B cell (primary cell): ENCODE results near the gene UBA7. TPM values are rescaled to one million over a fixed set of nuclear protein-coding genes. Genes with fewer than 3 reads are reported as not detected.
A peak's percentile ranks its signal among the peaks of the same experiment; 100 is the strongest.

Source experiments
- ATAC-seq: fragments of 200-7000 bp; cut with Tn5 transposase; one replicate; pipeline ENCODE4 v1.10.0; 2021; ENCODE audit warnings: low read depth, mild to moderate bottlenecking, moderate number of reproducible peaks, moderate library complexity
- CTCF ChIA-PET: fragments of 350-600 bp; sonication (Branson Sonifier 250); formaldehyde crosslinking; loops from one replicate; lab custom pipeline; 2021; ENCODE audit warnings: antibody characterized with exemption, inconsistent platforms; lab: Charles Lee
- POLR2A ChIA-PET: fragments of 350-600 bp; sonication (Branson Sonifier 250); formaldehyde crosslinking; loops from one replicate; lab custom pipeline; 2021; ENCODE audit warnings: antibody characterized with exemption; lab: Charles Lee
- DNase-seq: peaks from one replicate; pipeline ENCODE4 v3.0.0; 2013
- H2AFZ ChIP-seq: 2 replicates; pipeline ENCODE4 v1.6.1; 2012; ENCODE audit warnings: mild to moderate bottlenecking, low read depth, low read length; ENCODE audit not compliant: insufficient read depth, poor library complexity, severe bottlenecking
- H3K27ac ChIP-seq, 2 donors: 1 replicate in 1 of 2; 2 replicates in 1 of 2; pipeline ENCODE4 v1.5.1; 2012 to 2013; ENCODE audit warnings: low read length in 2 of 2, mild to moderate bottlenecking in 2 of 2, moderate library complexity in 1 of 2
- H3K27me3 ChIP-seq, 4 experiments: fragments of 200-600 bp in 1 of 4; sonication (generic) in 1 of 4; replicated peaks in 1 of 4; 1 replicate in 2 of 4; 2 replicates in 2 of 4; pipeline versions ENCODE4 v1.6.1 to v1.7.0; 2013 to 2016; ENCODE audit warnings: low read length in 3 of 4, mild to moderate bottlenecking in 2 of 4, mixed read lengths in 1 of 4, moderate library complexity in 1 of 4; ENCODE audit not compliant: insufficient read depth in 4 of 4, control insufficient read depth in 3 of 4; ENCODE audit errors: control extremely low read depth in 1 of 4
- H3K36me3 ChIP-seq, 2 experiments: replicated peaks in 1 of 2; 1 replicate in 1 of 2; 2 replicates in 1 of 2; pipeline versions ENCODE4 v1.6.1 to v1.7.1; 2013; ENCODE audit warnings: low read length in 1 of 2; ENCODE audit not compliant: insufficient read depth in 2 of 2, control insufficient read depth in 1 of 2; ENCODE audit errors: control extremely low read depth in 1 of 2, extremely low read depth in 1 of 2
- H3K4me1 ChIP-seq, 2 donors: fragments of 200-600 bp in 1 of 2; sonication (generic) in 1 of 2; 1 replicate in 1 of 2; 2 replicates in 1 of 2; pipeline versions ENCODE4 v1.5.1 to v1.6.1; 2013 to 2017; ENCODE audit warnings: low read length in 2 of 2; ENCODE audit not compliant: control insufficient read depth in 2 of 2, insufficient read depth in 2 of 2
- H3K4me2 ChIP-seq: replicated peaks from 2 replicates; pipeline ENCODE3; 2012; ENCODE audit warnings: mild to moderate bottlenecking, low read depth, low read length; ENCODE audit not compliant: poor library complexity, severe bottlenecking
- H3K4me3 ChIP-seq, 5 experiments: fragments of 200-600 bp in 1 of 5; sonication (generic) in 1 of 5; 1 replicate in 3 of 5; 2 replicates in 2 of 5; pipeline versions ENCODE4 v1.5.1 to v1.7.0; 2011 to 2016; ENCODE audit warnings: low read length in 4 of 5, mild to moderate bottlenecking in 4 of 5, low read depth in 2 of 5, control low read depth in 1 of 5, moderate library complexity in 1 of 5; ENCODE audit not compliant: insufficient read depth in 1 of 5; ENCODE audit errors: control extremely low read depth in 1 of 5, extremely low read depth in 1 of 5
- H3K79me2 ChIP-seq: fragments of 200-600 bp; sonication (generic); one replicate; pipeline ENCODE4 v1.6.0; 2016; ENCODE audit warnings: low read length; ENCODE audit not compliant: control insufficient read depth, insufficient read depth
- H3K9ac ChIP-seq: fragments of 200-600 bp; sonication (generic); 2 replicates; pipeline ENCODE4 v1.6.1; 2017; ENCODE audit warnings: mild to moderate bottlenecking, low read length, moderate library complexity
- H3K9me3 ChIP-seq, 3 donors: one replicate each; pipeline versions ENCODE4 v1.6.1 to v1.7.1; 2013; ENCODE audit warnings: low read length in 2 of 3; ENCODE audit not compliant: control insufficient read depth in 2 of 3, insufficient read depth in 1 of 3; ENCODE audit errors: control extremely low read depth in 1 of 3
- H4K20me1 ChIP-seq: 2 replicates; pipeline ENCODE4 v1.6.0; 2012; ENCODE audit warnings: mild to moderate bottlenecking, low read length; ENCODE audit not compliant: insufficient read depth, control insufficient read depth, poor library complexity, severe bottlenecking
- H3K27ac Mint-ChIP-seq: one replicate; pipeline ENCODE4 v1.8.0; 2021; ENCODE audit warnings: mixed read lengths
- H3K27me3 Mint-ChIP-seq: one replicate; pipeline ENCODE4 v1.8.0; 2021; ENCODE audit warnings: mixed read lengths
- H3K4me1 Mint-ChIP-seq: one replicate; pipeline ENCODE4 v1.8.0; 2021; ENCODE audit warnings: mixed read lengths
- H3K4me3 Mint-ChIP-seq: one replicate; pipeline ENCODE4 v1.8.0; 2021; ENCODE audit warnings: mixed read lengths
- H3K9me3 Mint-ChIP-seq: one replicate; pipeline ENCODE4 v1.8.0; 2022; ENCODE audit warnings: mixed read lengths; ENCODE audit not compliant: insufficient read depth
- CTCF ChIP-seq: fragments of 200-600 bp; IDR thresholded peaks from one replicate; pipeline ENCODE4 v1.8.0; 2022; ENCODE audit warnings: antibody characterized with exemption, mild to moderate bottlenecking
- EZH2 ChIP-seq: IDR thresholded peaks from 2 replicates; pipeline ENCODE4 v1.6.1; 2012; ENCODE audit warnings: borderline replicate concordance, low read depth, mild to moderate bottlenecking, moderate library complexity, low read length; ENCODE audit not compliant: insufficient read depth, poor library complexity, severe bottlenecking
- WGBS: methylation state at CpG from one replicate; pipeline ENCODE4 v1.1.5; 2013; ENCODE audit warnings: missing lambda C conversion rate; ENCODE audit not compliant: insufficient coverage; 5-methylcytosine and 5-hydroxymethylcytosine counted together
- intact Hi-C: fragments of 100-400 bp; cut with micrococcal nuclease; formaldehyde crosslinking; loops from one replicate; pipeline ENCODE4 v1.10.0; 2022
- polyA plus RNA-seq: library from polyadenylated mRNA; depleted of rRNA; stranded (reverse); fragments of >200 nt; gene quantifications from 2 replicates; pipeline ENCODE4 v1.2.3, GENCODE V29; 2012
- total RNA-seq, 2 donors: library from RNA; stranded (reverse); fragments of 120-200 nt in 1 of 2; gene quantifications; 1 replicate in 1 of 2; 2 replicates in 1 of 2; pipeline versions ENCODE4 v1.2.3 to v1.2.4, GENCODE V29; 2013 to 2022

The UBA7 gene
- total and polyA plus RNA-seq, 2 donors (not counting 1 experiment from before 2014, with no cell fraction given): 418 to 943 TPM

GRCh38 chr3:49812916-49813496 lies 747 bp downstream of the UBA7 start:
- Histone ChIP-seq H2AFZ (peak overlapping the region; percentile 96), H3K9ac (peak overlapping the region; percentile 81), H4K20me1 (no peaks in the 10 kb centered on the region), H3K4me2 (peak overlapping the region; percentile 87), H3K27me3 (no peaks in the 10 kb centered on the region), H3K4me1 (peaks cover 32 to 54% of the 10 kb centered on the region in 2 donors), H3K9me3 (no peaks in the 10 kb centered on the region), H3K36me3 (peaks cover 0 to 50% of the 10 kb centered on the region in 2 experiments), H3K27ac (peak overlapping the region; percentile 68 to 92), H3K4me3 (peak overlapping the region; percentile 48 to 93 (median 78)), H3K79me2 (peaks cover 64% of the 10 kb centered on the region)
- Mint-ChIP-seq H3K4me1 (peaks cover 58% of the 10 kb centered on the region), H3K4me3 (peak overlapping the region; percentile 99), H3K27ac (peak overlapping the region; percentile 99), H3K9me3 (no peaks in the 10 kb centered on the region), H3K27me3 (no peaks in the 10 kb centered on the region)
- no peak for DNase-seq
- WGBS: 46% methylated on average over 9 of the region's 9 CpGs
- ATAC-seq: no peak
- TF ChIP-seq CTCF (no peak), EZH2 (no peak)
- ChIA-PET CTCF (interaction anchor here (0.8 to 11.0 kb wide), 4 partner anchors 9 to 25 kb away, joined by 3 to 121 read pairs (median 42); partner anchors contain the start of gene INKA1), POLR2A (interaction anchor here (0.6 to 3.3 kb wide), 6 partner anchors 8 to 1687 kb away, joined by 3 to 24 read pairs (median 9); partner anchors contain the start of genes INKA1 and IP6K1)
- intact Hi-C loops: loop anchor here (1.0 kb wide), 1 partner anchor 8 kb away; no protein-coding TSS in a partner anchor
